ENCODE data around the gene LCNL1. TPM values are rescaled to one million over a fixed set of nuclear protein-coding genes. Genes with fewer than 3 reads are reported as not detected.

Gene LCNL1
- total RNA-seq, 1 donor from 2014 or later: 0.45 TPM

GRCh38 chr9:137017071-137017470, 34.3 kb downstream of the LCNL1 start:
- no peak overlapping the region for H3K4me2 ChIP-seq (ENCODE audit: low read length)
- no peak overlapping the region for H3K4me3 Mint-ChIP-seq (ENCODE audit: unreplicated experiment)
- no peak overlapping the region for H3K4me3 ChIP-seq (ENCODE audit: insufficient read depth, low read depth, low read length)
- H3K79me2 ChIP-seq (ENCODE audit: insufficient read depth, low read length): no peaks in the 10 kb centered on the region
- no peaks in the 10 kb centered on the region for H3K9me3 Mint-ChIP-seq (ENCODE audit: unreplicated experiment)
- H3K9ac ChIP-seq (ENCODE audit: low read length): no peak overlapping the region
- no peak for DNase-seq (ENCODE audit: low read depth)
- H3K27ac ChIP-seq (ENCODE audit: low read depth, low read length): no peak overlapping the region
- no peaks in the 10 kb centered on the region for H3K36me3 ChIP-seq (ENCODE audit: insufficient read depth, low read length)
- peaks cover 8% of the 10 kb centered on the region for H3K36me3 Mint-ChIP-seq (ENCODE audit: low read depth, unreplicated experiment)
- H3K4me1 ChIP-seq (ENCODE audit: insufficient read depth, low read length): no peaks in the 10 kb centered on the region
- TF ChIP-seq EZH2 (IDR thresholded peaks at IDR 0.05; ENCODE audit: insufficient read depth, low read length) (no peak), CTCF (IDR thresholded peaks at IDR 0.05; ENCODE audit: insufficient read depth, low read depth, low read length) (no peak)
- no peaks in the 10 kb centered on the region for H4K20me1 ChIP-seq (ENCODE audit: insufficient read depth, low read length)
- H2AFZ ChIP-seq (ENCODE audit: low read depth, low read length): no peak overlapping the region
- H3K4me1 Mint-ChIP-seq (ENCODE audit: low read depth, unreplicated experiment): no peaks in the 10 kb centered on the region
- peaks cover 3% of the 10 kb centered on the region for H3K27me3 Mint-ChIP-seq (ENCODE audit: low read depth, unreplicated experiment)
- no peak for FAIRE-seq
- H3K9me3 ChIP-seq (ENCODE audit: insufficient read depth, low read depth, low read length): no peaks in the 10 kb centered on the region
- no peak overlapping the region for H3K27ac Mint-ChIP-seq (ENCODE audit: unreplicated experiment)
- no peaks in the 10 kb centered on the region for H3K27me3 ChIP-seq (ENCODE audit: insufficient read depth, low read length)

- TF ChIP-seq CTCF (IDR thresholded peaks at IDR 0.05; ENCODE audit: insufficient read depth, low read depth, low read length): no peak
- no peak for TF ChIP-seq EZH2 (IDR thresholded peaks at IDR 0.05; ENCODE audit: insufficient read depth, low read length)
- no peaks in the 10 kb centered on the region for H3K9me3 Mint-ChIP-seq (ENCODE audit: unreplicated experiment)
- Histone ChIP-seq H3K9ac (ENCODE audit: low read length) (no peak overlapping the region), H3K4me3 (ENCODE audit: insufficient read depth, low read depth, low read length) (no peak overlapping the region), H4K20me1 (ENCODE audit: insufficient read depth, low read length) (no peaks in the 10 kb centered on the region), H3K9me3 (ENCODE audit: insufficient read depth, low read depth, low read length) (no peaks in the 10 kb centered on the region), H3K27me3 (ENCODE audit: insufficient read depth, low read length) (no peaks in the 10 kb centered on the region), H3K4me2 (ENCODE audit: low read length) (no peak overlapping the region), H3K4me1 (ENCODE audit: insufficient read depth, low read length) (no peaks in the 10 kb centered on the region), H3K79me2 (ENCODE audit: insufficient read depth, low read length) (no peaks in the 10 kb centered on the region), H3K36me3 (ENCODE audit: insufficient read depth, low read length) (no peaks in the 10 kb centered on the region), H3K27ac (ENCODE audit: low read depth, low read length) (no peak overlapping the region), H2AFZ (ENCODE audit: low read depth, low read length) (no peak overlapping the region)
- no peak overlapping the region for H3K4me3 Mint-ChIP-seq (ENCODE audit: unreplicated experiment)
- no peak for FAIRE-seq
- no peak overlapping the region for H3K27ac Mint-ChIP-seq (ENCODE audit: unreplicated experiment)
- H3K4me1 Mint-ChIP-seq (ENCODE audit: low read depth, unreplicated experiment): no peaks in the 10 kb centered on the region
- H3K27me3 Mint-ChIP-seq (ENCODE audit: low read depth, unreplicated experiment): peaks cover 3% of the 10 kb centered on the region
- DNase-seq (ENCODE audit: low read depth): no peak
- peaks cover 8% of the 10 kb centered on the region for H3K36me3 Mint-ChIP-seq (ENCODE audit: low read depth, unreplicated experiment)
Observed at GRCh38 chr9:137017791-137018497, 35.2 kb downstream of the LCNL1 start.

All from astrocyte (in vitro differentiated cells and primary cell).